HG03064 (cell line): Measurements from ENCODE around the gene ARID1B.

Experiments
- ATAC-seq: cut with Tn5 transposase; IDR thresholded peaks from one replicate; pipeline ENCODE4 v1.9.1; 2021; ENCODE audit warnings: low read depth; ENCODE audit not compliant: unreplicated experiment

Gene ARID1B

GRCh38 chr6:156773935-156774852, 3.0 kb upstream of the ARID1B start:
- no peak for ATAC-seq

- ATAC-seq, result no peak
Observed at GRCh38 chr6:156774863-156775405, 2.2 kb upstream of the ARID1B start.

DNA sequence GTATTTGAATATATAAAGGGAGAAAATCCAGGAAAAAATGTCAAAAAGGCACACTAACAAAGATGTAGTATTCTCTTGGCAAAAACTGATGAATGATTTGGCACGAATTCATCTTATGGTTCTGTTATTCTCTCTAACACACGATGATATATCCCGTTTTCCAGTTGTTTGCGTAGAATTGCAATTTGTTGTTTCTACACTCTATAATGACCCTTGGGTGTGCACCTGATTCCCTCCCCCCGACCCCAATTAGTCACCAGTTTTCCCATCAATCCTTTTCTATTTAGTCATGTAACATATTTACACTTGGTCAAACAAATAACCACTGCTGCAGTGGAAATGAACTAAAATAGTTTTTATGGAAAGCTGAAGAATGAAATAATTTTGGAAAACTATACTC, 1.5 kb upstream of the ARID1B start:
- no peak for ATAC-seq

GRCh38 chr6:156776470-156776839, 723 bp upstream of the ARID1B start:
- ATAC-seq, result no peak

DNA sequence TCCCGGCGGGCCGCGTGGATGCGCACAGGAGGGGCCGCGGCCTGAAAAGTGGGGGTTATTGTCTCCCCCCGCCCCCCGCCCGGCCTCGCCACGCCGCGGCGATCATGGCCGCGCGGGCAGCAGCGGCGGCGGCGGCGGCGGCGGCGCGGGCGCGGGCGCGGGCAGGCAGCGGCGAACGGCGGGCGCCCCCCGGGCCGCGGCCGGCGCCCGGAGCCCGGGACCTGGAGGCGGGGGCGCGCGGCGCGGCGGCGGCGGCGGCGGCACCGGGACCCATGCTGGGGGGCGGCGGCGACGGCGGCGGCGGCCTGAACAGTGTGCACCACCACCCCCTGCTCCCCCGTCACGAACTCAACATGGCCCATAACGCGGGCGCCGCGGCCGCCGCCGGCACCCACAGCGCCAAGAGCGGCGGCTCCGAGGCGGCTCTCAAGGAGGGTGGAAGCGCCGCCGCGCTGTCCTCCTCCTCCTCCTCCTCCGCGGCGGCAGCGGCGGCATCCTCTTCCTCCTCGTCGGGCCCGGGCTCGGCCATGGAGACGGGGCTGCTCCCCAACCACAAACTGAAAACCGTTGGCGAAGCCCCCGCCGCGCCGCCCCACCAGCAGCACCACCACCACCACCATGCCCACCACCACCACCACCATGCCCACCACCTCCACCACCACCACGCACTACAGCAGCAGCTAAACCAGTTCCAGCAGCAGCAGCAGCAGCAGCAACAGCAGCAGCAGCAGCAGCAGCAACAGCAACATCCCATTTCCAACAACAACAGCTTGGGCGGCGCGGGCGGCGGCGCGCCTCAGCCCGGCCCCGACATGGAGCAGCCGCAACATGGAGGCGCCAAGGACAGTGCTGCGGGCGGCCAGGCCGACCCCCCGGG, 637 bp downstream of the ARID1B start:
- peak; percentile 2 for ATAC-seq

- no peak for ATAC-seq
Observed at GRCh38 chr6:156778454-156779205, 1.5 kb downstream of the ARID1B start.

- no peak for ATAC-seq
Observed at GRCh38 chr6:156779206-156780094, 2.3 kb downstream of the ARID1B start.

GRCh38 chr6:156780102-156780641, 3.0 kb downstream of the ARID1B start:
- ATAC-seq, result peak; percentile 42

DNA sequence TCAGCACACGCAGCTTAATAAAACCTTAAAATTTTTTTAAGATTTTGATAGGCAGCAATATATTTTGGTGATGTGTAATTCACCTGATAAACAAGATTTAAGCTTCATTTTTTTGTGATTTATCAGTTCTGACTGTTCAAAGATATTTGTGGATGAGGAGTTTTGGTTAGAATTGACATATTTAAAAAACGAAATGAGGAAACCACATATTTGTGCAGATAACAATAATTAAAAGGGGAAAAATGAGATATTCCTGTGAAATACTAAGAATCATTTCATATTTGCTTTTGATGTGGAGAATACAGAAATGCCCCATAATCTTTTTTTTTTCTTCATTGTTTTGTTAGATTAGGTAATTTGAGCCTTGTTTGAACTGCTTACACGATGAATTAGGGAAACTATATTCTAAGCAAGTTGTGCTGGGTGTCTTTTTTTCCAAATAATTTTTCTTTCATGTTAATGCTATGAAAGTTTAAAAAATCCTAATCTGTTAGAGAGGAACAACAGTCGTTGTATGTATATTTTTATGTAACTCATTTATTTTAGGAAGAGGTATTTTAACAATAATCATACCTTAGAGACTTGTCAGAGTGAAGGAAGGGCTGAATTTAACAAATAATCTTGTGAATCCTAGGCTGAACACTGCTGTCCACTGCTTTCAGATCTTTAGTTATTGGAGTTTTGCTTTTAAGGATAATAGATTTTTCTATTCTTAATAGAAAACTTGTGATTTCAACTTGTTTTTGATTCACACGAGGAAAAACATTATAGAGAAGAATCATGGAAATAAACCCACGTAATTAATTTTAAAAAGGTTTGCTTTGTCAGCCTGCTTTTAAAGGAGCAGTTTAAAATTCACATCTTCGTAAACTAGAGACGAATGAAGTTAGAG, 4.0 kb downstream of the ARID1B start:
- ATAC-seq, result no peak

GRCh38 chr6:156781861-156782631, 4.9 kb downstream of the ARID1B start:
- no peak for ATAC-seq

- ATAC-seq, result no peak
Observed at GRCh38 chr6:156782691-156783320, 5.6 kb downstream of the ARID1B start.

DNA sequence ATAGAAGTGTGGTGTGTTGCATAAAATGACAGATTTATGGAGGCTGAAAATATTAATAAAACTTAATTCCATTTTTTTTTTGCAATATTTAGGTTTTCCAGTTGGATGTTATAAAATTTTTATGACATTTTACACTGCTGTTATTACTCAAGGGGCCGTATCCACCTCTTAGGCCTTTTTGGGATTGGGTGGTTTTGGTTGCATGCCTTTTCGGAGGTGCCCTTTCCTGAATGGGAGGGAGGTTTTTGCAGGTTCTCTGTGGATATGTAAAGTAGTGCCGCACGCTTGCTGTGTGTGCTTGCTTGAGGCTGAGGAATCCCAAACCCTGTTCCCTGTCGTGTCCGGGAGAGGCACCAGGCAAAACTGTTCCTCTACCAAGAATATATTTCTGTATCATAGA, 6.8 kb downstream of the ARID1B start:
- no peak for ATAC-seq

DNA sequence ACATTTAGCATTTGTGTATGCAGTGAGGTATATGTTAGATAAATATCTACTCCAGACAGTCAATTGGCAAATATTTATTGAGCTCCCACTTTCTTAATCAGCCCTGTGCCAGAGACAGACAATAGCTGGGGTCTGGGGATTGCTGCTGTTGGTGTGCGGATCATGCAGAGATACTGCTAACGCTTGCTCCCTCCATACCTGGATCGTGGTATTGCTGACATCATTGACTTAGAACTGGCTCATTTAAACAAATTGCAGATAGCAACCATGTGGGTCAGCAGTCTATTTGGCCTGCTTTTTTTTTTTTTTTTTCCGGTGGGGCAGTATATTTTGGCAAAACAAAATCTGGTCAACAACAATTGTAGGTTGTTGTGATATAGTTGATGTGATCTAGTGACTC, 9.5 kb downstream of the ARID1B start:
- ATAC-seq, result no peak

DNA sequence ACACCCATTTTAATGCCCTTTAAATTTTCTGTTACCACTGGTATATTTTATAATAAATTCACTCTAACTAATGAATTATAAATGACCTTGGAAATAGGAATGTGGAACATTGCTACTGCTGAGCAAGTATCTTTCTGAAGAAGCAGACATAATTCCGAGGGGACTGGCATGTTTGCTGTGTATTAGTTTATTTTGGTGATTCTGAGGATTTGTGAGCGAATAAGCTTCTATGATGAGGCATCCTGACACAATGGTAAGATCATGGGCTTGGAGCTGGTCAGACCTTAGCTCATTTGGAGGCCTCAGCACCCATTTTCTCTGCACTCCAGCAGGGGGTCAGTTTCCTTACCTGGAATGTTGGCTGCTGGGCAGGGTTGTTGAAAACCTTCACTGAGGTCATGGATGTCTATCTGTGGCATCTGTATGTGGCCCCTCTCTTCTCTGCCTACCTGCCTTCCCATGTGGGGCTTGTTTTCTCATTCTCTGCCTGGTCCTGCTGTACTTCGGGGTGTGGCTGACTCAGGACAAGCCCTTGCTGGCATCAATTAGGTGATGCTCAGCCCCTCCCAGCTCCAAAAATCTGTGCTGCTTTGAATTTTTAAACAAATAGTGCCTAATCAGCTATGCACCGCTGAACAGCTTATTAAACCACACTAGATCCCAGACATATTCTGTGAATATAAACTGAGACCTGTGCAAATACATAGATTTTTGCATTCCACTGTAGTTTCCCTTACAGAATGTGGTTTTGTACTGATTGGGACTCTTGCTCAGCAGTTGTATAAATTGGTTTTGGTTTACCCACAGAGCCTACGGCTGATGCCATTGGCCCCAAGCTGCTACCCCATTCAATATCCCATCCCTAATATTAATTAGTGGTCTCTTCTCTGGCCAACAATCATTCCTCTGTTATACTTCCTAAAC, 10.7 kb downstream of the ARID1B start:
- no peak for ATAC-seq

GRCh38 chr6:156789081-156789943, 12.1 kb downstream of the ARID1B start:
- no peak for ATAC-seq
